GM18873 (cell line): ENCODE results near the gene SLC17A8.
"Not testable (repeated sequence)": the region's sequence is repeated elsewhere in the genome, so short reads cannot be mapped to it uniquely, and the experiment has no call there.

Experiments
- ATAC-seq: cut with Tn5 transposase; IDR thresholded peaks from one replicate; pipeline ENCODE4 v1.9.1; 2021; ENCODE audit warnings: mild to moderate bottlenecking, moderate library complexity, moderate number of reproducible peaks; ENCODE audit not compliant: unreplicated experiment, low FRiP score

Gene SLC17A8

GRCh38 chr12:100414739-100415138, 57.9 kb downstream of the SLC17A8 start:
- no peak for ATAC-seq

GRCh38 chr12:100422646-100423045, 65.8 kb downstream of the SLC17A8 start:
- no peak for ATAC-seq

GRCh38 chr12:100426145-100426544, 69.3 kb downstream of the SLC17A8 start:
- no peak for ATAC-seq

- ATAC-seq = no peak
These were observed 70.2 kb downstream of the SLC17A8 start for GRCh38 chr12:100427078-100427477.

- ATAC-seq = not testable (repeated sequence)
These were observed 73.4 kb downstream of the SLC17A8 start for GRCh38 chr12:100430251-100430650.

GRCh38 chr12:100433701-100434100, 76.8 kb downstream of the SLC17A8 start:
- no peak for ATAC-seq

- no peak for ATAC-seq
These were observed 77.3 kb downstream of the SLC17A8 start for GRCh38 chr12:100434177-100434576.

- no peak for ATAC-seq
These were observed 79.1 kb downstream of the SLC17A8 start for GRCh38 chr12:100435957-100436356.

- no peak for ATAC-seq
These were observed 80.4 kb downstream of the SLC17A8 start for GRCh38 chr12:100437038-100437841.

- ATAC-seq = no peak
These were observed 82.9 kb downstream of the SLC17A8 start for GRCh38 chr12:100439797-100440196.

GRCh38 chr12:100442403-100442802, 85.5 kb downstream of the SLC17A8 start:
- ATAC-seq = no peak

- ATAC-seq = no peak
These were observed 86.6 kb downstream of the SLC17A8 start for GRCh38 chr12:100443434-100443833.

- no peak for ATAC-seq
These were observed 88.2 kb downstream of the SLC17A8 start for GRCh38 chr12:100445081-100445481.

GRCh38 chr12:100447381-100447780, 90.5 kb downstream of the SLC17A8 start:
- ATAC-seq = no peak

GRCh38 chr12:100448656-100449055, 91.8 kb downstream of the SLC17A8 start:
- ATAC-seq = no peak

- ATAC-seq = no peak
These were observed 93.9 kb downstream of the SLC17A8 start for GRCh38 chr12:100450735-100451134.

- ATAC-seq = no peak
These were observed 97.1 kb downstream of the SLC17A8 start for GRCh38 chr12:100453951-100454350.

- ATAC-seq = no peak
These were observed 99.0 kb downstream of the SLC17A8 start for GRCh38 chr12:100455896-100456295.

- no peak for ATAC-seq
These were observed 101.3 kb downstream of the SLC17A8 start for GRCh38 chr12:100458191-100458590.

- no peak for ATAC-seq
These were observed 103.8 kb downstream of the SLC17A8 start for GRCh38 chr12:100460702-100461101.

GRCh38 chr12:100461330-100461973, 104.6 kb downstream of the SLC17A8 start:
- ATAC-seq = no peak

GRCh38 chr12:100463661-100464060, 106.8 kb downstream of the SLC17A8 start:
- no peak for ATAC-seq
